Fibroblast of mammary gland (primary cell): ENCODE measurements around the gene FXYD1.

ENCODE experiments used
- DNase-seq: peaks from one replicate; pipeline ENCODE4 v3.0.0-alpha.2; 2010; ENCODE audit warnings: low read depth
- H3K4me3 ChIP-seq: 2 replicates; pipeline ENCODE4 v1.5.1; 2011; ENCODE audit warnings: low read depth, mild to moderate bottlenecking, low read length, moderate library complexity; ENCODE audit not compliant: control insufficient read depth
- TF ChIP-seq, protein P1 (sequence below): conservative IDR thresholded peaks from 2 replicates; pipeline ENCODE4 v1.5.1; 2011; ENCODE audit warnings: low read depth, low read length, inconsistent platforms; ENCODE audit not compliant: control insufficient read depth, insufficient read depth

Gene FXYD1

DNA sequence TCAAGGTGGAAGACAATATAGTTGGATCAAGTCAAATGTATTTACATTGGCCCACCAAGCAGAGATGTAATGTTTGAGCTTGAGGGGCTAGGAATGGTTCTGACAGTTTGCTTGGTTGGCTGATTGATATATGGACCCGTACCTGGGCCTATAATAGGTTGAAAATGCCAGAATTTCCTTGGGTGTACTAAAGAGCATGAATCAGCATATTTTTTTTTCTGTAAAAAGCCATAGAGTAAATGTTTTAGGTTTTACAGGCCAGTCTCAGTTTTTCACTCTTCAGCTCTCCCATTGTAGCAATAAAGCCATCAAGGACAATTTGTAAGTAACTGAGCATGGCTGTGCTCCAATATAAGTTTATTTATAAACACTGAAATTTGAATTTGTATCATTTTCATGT, 42.8 kb downstream of the FXYD1 start:
- no peak for DNase-seq
- TF ChIP-seq, protein P1, sequence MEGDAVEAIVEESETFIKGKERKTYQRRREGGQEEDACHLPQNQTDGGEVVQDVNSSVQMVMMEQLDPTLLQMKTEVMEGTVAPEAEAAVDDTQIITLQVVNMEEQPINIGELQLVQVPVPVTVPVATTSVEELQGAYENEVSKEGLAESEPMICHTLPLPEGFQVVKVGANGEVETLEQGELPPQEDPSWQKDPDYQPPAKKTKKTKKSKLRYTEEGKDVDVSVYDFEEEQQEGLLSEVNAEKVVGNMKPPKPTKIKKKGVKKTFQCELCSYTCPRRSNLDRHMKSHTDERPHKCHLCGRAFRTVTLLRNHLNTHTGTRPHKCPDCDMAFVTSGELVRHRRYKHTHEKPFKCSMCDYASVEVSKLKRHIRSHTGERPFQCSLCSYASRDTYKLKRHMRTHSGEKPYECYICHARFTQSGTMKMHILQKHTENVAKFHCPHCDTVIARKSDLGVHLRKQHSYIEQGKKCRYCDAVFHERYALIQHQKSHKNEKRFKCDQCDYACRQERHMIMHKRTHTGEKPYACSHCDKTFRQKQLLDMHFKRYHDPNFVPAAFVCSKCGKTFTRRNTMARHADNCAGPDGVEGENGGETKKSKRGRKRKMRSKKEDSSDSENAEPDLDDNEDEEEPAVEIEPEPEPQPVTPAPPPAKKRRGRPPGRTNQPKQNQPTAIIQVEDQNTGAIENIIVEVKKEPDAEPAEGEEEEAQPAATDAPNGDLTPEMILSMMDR, result no peak

DNA sequence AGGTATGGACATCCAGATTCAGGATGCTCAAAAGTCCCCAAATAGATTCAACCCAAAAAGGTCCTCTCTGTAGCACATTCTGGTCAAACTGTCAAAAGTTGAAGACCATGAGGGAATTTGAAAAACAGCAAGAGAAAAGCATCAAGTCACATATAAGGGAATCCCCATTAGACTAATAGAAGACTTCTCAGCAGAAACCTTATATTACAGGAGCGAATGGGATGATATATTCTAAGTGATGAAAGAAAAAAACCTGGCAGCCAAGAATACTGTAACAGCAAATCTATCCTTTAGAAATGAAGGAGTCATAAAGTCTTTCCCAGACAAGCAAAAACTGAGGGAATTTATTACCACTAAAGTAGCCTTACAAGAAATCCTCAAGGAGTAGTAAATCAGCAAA, 45.6 kb downstream of the FXYD1 start:
- TF ChIP-seq, protein P1, result no peak
- no peak for DNase-seq
- H3K4me3 ChIP-seq, result no peak overlapping the region

More for the DNA sequence above, 42.8 kb downstream of the FXYD1 start:
- no peak overlapping the region for H3K4me3 ChIP-seq

DNA sequence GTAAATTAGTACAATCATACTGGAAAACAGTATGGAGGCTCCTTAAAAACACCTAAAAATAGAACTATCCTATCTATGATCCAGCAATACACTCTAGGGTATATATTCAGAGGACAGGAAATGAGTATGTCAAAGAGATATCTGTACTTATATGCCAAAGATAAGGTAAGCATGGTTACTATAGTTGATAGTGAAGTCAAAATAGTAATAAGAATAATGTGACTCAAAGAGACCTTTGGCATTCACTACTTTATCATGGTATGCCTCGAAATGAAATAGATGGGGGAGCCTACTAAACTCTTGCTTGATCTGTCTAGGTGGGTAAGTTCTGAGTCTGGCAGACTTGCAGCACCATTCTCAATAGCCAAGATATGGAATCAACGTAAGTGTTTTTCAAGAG, 46.3 kb downstream of the FXYD1 start:
- H3K4me3 ChIP-seq, result no peak overlapping the region
- no peak for DNase-seq
- TF ChIP-seq, protein P1, result no peak
